ENCODE measurements around the gene MED12. TPM values are rescaled to one million over a fixed set of nuclear protein-coding genes. Genes with fewer than 3 reads are reported as not detected.

The MED12 gene
- total and polyA plus RNA-seq, 2 donors (not counting 1 experiment from before 2014, with no cell fraction given), result 6.4 to 33.2 TPM

DNA sequence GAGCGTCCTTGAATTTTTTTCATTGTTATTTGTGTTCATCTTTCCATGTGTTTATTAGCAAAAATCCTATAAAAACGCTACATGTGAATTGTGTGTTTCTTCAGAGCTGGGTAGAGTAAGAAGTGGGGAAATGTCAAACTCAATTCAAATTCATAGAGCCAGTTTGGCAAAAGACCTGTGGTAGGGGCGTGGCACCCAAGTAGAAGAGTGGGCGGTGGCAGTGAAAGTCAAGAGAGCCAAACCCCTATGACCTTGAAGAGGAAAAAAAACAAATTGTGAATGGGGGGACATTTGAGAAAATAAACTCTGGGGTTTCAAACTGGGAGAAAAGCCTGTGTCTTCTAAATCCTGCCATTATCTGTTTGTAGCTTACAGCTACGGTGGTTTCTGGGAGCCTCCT, 27.1 kb upstream of the MED12 start:
- Histone ChIP-seq H3K27ac (ENCODE audit: insufficient read depth, low read length) (no peak overlapping the region), H4K20me1 (ENCODE audit: control insufficient read depth, extremely low read depth, insufficient read depth, low read length) (no peaks in the 10 kb centered on the region), H3K9ac (ENCODE audit: insufficient read depth, low read length) (no peak overlapping the region), H3K9me3 (ENCODE audit: control insufficient read depth, insufficient read depth, low read depth, low read length) (no peaks in the 10 kb centered on the region), H3K36me3 (ENCODE audit: control insufficient read depth, insufficient read depth, low read length) (no peaks in the 10 kb centered on the region), H3K79me2 (ENCODE audit: control insufficient read depth, insufficient read depth, low read length) (no peaks in the 10 kb centered on the region), H3K4me2 (ENCODE audit: extremely low read depth, insufficient read depth, low read length) (no peak overlapping the region), H2AFZ (ENCODE audit: low read length) (no peak overlapping the region), H3K4me3 (replicated peaks in 1 of 4; ENCODE audit: control extremely low read depth in 1 of 4, insufficient read depth in 1 of 4, low read depth in 3 of 4, low read length in 4 of 4) (no peak overlapping the region), H3K4me1 (ENCODE audit: control insufficient read depth, extremely low read depth, insufficient read depth, low read length) (no peaks in the 10 kb centered on the region), H3K27me3 (ENCODE audit: control insufficient read depth, insufficient read depth, low read length) (no peaks in the 10 kb centered on the region)
- no peak for TF ChIP-seq EZH2 (IDR thresholded peaks at IDR 0.05; ENCODE audit: low read length, missing control alignments)
- TF ChIP-seq, protein P1, sequence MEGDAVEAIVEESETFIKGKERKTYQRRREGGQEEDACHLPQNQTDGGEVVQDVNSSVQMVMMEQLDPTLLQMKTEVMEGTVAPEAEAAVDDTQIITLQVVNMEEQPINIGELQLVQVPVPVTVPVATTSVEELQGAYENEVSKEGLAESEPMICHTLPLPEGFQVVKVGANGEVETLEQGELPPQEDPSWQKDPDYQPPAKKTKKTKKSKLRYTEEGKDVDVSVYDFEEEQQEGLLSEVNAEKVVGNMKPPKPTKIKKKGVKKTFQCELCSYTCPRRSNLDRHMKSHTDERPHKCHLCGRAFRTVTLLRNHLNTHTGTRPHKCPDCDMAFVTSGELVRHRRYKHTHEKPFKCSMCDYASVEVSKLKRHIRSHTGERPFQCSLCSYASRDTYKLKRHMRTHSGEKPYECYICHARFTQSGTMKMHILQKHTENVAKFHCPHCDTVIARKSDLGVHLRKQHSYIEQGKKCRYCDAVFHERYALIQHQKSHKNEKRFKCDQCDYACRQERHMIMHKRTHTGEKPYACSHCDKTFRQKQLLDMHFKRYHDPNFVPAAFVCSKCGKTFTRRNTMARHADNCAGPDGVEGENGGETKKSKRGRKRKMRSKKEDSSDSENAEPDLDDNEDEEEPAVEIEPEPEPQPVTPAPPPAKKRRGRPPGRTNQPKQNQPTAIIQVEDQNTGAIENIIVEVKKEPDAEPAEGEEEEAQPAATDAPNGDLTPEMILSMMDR (conservative IDR thresholded peaks at IDR 0.05 in 1 of 2, IDR thresholded peaks at IDR 0.05 in 1 of 2; ENCODE audit: low read depth in 1 of 2, low read length in 2 of 2), result no peak
- no peak for DNase-seq (ENCODE audit: low read depth in 2 of 2)

DNA sequence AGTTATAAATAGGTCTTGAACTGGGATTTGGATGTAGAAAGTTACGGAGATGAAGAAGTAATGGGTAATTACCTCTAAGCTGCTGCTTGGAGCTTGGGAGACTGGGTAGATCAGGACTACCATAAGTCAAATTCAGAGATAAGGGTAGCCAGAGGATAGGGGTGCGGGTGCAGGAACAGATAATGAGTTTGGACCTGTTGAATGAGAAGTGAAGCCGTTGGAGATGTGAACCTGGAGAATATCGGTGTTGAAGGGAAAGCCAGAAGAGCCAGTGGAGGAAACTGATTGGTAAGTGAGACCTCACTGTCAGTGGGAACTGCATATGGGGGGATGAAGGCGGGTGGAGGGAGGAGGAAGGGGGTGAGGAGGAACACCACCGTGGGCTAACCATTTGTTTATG, 23.4 kb upstream of the MED12 start:
- Histone ChIP-seq H3K4me2 (ENCODE audit: extremely low read depth, insufficient read depth, low read length) (peak overlapping the region; percentile 62), H3K27ac (ENCODE audit: insufficient read depth, low read length) (no peak overlapping the region), H3K79me2 (ENCODE audit: control insufficient read depth, insufficient read depth, low read length) (no peaks in the 10 kb centered on the region), H3K4me1 (ENCODE audit: control insufficient read depth, extremely low read depth, insufficient read depth, low read length) (no peaks in the 10 kb centered on the region), H3K27me3 (ENCODE audit: control insufficient read depth, insufficient read depth, low read length) (no peaks in the 10 kb centered on the region), H4K20me1 (ENCODE audit: control insufficient read depth, extremely low read depth, insufficient read depth, low read length) (no peaks in the 10 kb centered on the region), H3K9ac (ENCODE audit: insufficient read depth, low read length) (no peak overlapping the region), H3K9me3 (ENCODE audit: control insufficient read depth, insufficient read depth, low read depth, low read length) (no peaks in the 10 kb centered on the region), H2AFZ (ENCODE audit: low read length) (peak overlapping the region; percentile 75), H3K36me3 (ENCODE audit: control insufficient read depth, insufficient read depth, low read length) (no peaks in the 10 kb centered on the region), H3K4me3 (replicated peaks in 1 of 4; ENCODE audit: control extremely low read depth in 1 of 4, insufficient read depth in 1 of 4, low read depth in 3 of 4, low read length in 4 of 4) (peak overlapping the region; percentile 44 to 81 (median 60))
- no peak for DNase-seq (ENCODE audit: low read depth in 2 of 2)
- TF ChIP-seq, protein P1 (conservative IDR thresholded peaks at IDR 0.05 in 1 of 2, IDR thresholded peaks at IDR 0.05 in 1 of 2; ENCODE audit: low read depth in 1 of 2, low read length in 2 of 2), result no peak
- TF ChIP-seq EZH2 (IDR thresholded peaks at IDR 0.05; ENCODE audit: low read length, missing control alignments), result no peak

DNA sequence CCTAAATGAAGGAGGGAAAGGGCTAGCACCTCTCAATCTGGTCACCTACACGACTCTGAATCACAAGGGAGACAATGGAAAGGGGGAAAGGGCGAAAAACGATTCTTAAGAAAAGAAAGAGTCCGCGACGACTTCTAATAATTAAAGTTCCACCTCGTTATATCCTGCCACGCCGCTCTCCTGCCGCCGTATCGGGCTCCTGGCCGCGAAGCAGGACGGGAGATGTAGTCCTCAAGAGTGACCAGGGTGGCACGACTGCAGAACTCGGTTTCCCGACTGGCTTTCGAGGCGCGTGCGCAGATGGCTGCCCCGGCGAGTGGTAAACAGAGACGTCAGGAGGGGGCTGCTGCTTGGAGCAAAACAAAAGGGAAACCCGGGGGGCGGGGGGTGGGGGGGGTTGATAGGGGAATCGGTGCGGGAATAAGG, 22.8 kb upstream of the MED12 start, which contains the start of gene FOXO4:
TSS of gene FOXO4 (plus strand) at position 297 of the 426 bp plus-strand sequence. CDS start 678 bp downstream, outside the sequence.
- H3K36me3 ChIP-seq (ENCODE audit: control insufficient read depth, insufficient read depth, low read length), result no peaks in the 10 kb centered on the region
- H3K9me3 ChIP-seq (ENCODE audit: control insufficient read depth, insufficient read depth, low read depth, low read length), result no peaks in the 10 kb centered on the region
- no peak within 1 kb of the TSS for H3K9ac ChIP-seq (ENCODE audit: insufficient read depth, low read length)
- no peak within 1 kb of the TSS for H3K27ac ChIP-seq (ENCODE audit: insufficient read depth, low read length)
- peak within 1 kb of the TSS; percentile 80 for H3K4me2 ChIP-seq (ENCODE audit: extremely low read depth, insufficient read depth, low read length)
- TF ChIP-seq, protein P1 (conservative IDR thresholded peaks at IDR 0.05 in 1 of 2, IDR thresholded peaks at IDR 0.05 in 1 of 2; ENCODE audit: low read depth in 1 of 2, low read length in 2 of 2), result no peak
- no peak for TF ChIP-seq EZH2 (IDR thresholded peaks at IDR 0.05; ENCODE audit: low read length, missing control alignments)
- peak; percentile 80 to 85 for DNase-seq (ENCODE audit: low read depth in 2 of 2)
- H3K27me3 ChIP-seq (ENCODE audit: control insufficient read depth, insufficient read depth, low read length), result no peaks in the 10 kb centered on the region
- H2AFZ ChIP-seq (ENCODE audit: low read length), result peak within 1 kb of the TSS; percentile 75
- H3K4me1 ChIP-seq (ENCODE audit: control insufficient read depth, extremely low read depth, insufficient read depth, low read length), result no peaks in the 10 kb centered on the region
- H3K79me2 ChIP-seq (ENCODE audit: control insufficient read depth, insufficient read depth, low read length), result no peaks in the 10 kb centered on the region
- H4K20me1 ChIP-seq (ENCODE audit: control insufficient read depth, extremely low read depth, insufficient read depth, low read length), result no peaks in the 10 kb centered on the region
- H3K4me3 ChIP-seq (replicated peaks in 1 of 4; ENCODE audit: control extremely low read depth in 1 of 4, insufficient read depth in 1 of 4, low read depth in 3 of 4, low read length in 4 of 4), result peak within 1 kb of the TSS; percentile 51 to 85 (median 64)

Measured in fibroblast of lung (primary cell).